Panc1 (cell line): ENCODE measurements around the gene RPS6KA3. TPM values are rescaled to one million over a fixed set of nuclear protein-coding genes. Genes with fewer than 3 reads are reported as not detected.

Experiments used
- ATAC-seq: fragments of 200-7000 bp; cut with Tn5 transposase; 2 replicates; pipeline ENCODE4 v1.9.1; 2020; ENCODE audit warnings: mild to moderate bottlenecking, moderate library complexity
- BruUV-seq: library from RNA; stranded (reverse); fragments of 400-500 nt; replicated peaks from 2 replicates; lab custom pipeline; 2021; lab: Mats Ljungman, UMichigan
- CTCF ChIA-PET: fragments of 300-600 bp; sonication (Branson Sonifier 250); formaldehyde crosslinking; loops from one replicate; lab custom pipeline; 2022; ENCODE audit warnings: antibody characterized with exemption; lab: Charles Lee
- POLR2A ChIA-PET: fragments of 300-600 bp; sonication (Branson Sonifier 250); formaldehyde crosslinking; loops from one replicate; lab custom pipeline; 2022; ENCODE audit warnings: antibody characterized with exemption; lab: Charles Lee
- DNase-seq: peaks from one replicate; pipeline ENCODE4 v3.0.0-alpha.2; 2010; ENCODE audit warnings: low read depth, low spot score
- H3K27ac ChIP-seq: 2 replicates; pipeline ENCODE4 v1.5.1; 2011; ENCODE audit warnings: mild to moderate bottlenecking, low read length, inconsistent platforms
- H3K27me3 ChIP-seq: fragments of 200-500 bp; sonication (Bioruptor generic); 2 replicates; pipeline ENCODE4 v1.6.0; 2014; ENCODE audit warnings: low read length, inconsistent platforms; ENCODE audit not compliant: control insufficient read depth, insufficient read depth
- H3K36me3 ChIP-seq: fragments of 200-500 bp; sonication (Bioruptor generic); 2 replicates; pipeline ENCODE4 v1.5.1; 2014; ENCODE audit warnings: inconsistent platforms, mild to moderate bottlenecking, low read length, moderate library complexity; ENCODE audit not compliant: control insufficient read depth, insufficient read depth
- H3K4me1 ChIP-seq: 2 replicates; pipeline ENCODE4 v1.5.1; 2011; ENCODE audit warnings: inconsistent platforms, mild to moderate bottlenecking, low read length, moderate library complexity; ENCODE audit not compliant: control insufficient read depth, insufficient read depth
- H3K4me3 ChIP-seq, 2 experiments: 2 replicates each; pipeline ENCODE4 v1.5.1; 2011 to 2012; ENCODE audit warnings: low read depth in 2 of 2, low read length in 2 of 2, mild to moderate bottlenecking in 2 of 2, inconsistent platforms in 1 of 2, moderate library complexity in 1 of 2
- H3K9me3 ChIP-seq: fragments of 200-500 bp; sonication (Bioruptor generic); 2 replicates; pipeline ENCODE4 v1.5.1; 2014; ENCODE audit warnings: low read depth, mild to moderate bottlenecking, inconsistent platforms, low read length, moderate library complexity; ENCODE audit not compliant: control insufficient read depth, insufficient read depth
- POLR2AphosphoS5 ChIP-seq: IDR thresholded peaks from 2 replicates; pipeline ENCODE4 v1.6.1; 2012; ENCODE audit warnings: mild to moderate bottlenecking, low read depth, low read length, moderate library complexity
- REST ChIP-seq, 2 experiments: IDR thresholded peaks; 2 replicates each; pipeline ENCODE4 v1.6.1; 2011 to 2012; ENCODE audit warnings: low read depth in 2 of 2, control low read depth in 1 of 2, low read length in 1 of 2, mild to moderate bottlenecking in 1 of 2, moderate library complexity in 1 of 2; ENCODE audit not compliant: insufficient read depth in 1 of 2
- SIN3A ChIP-seq: IDR thresholded peaks from 2 replicates; pipeline ENCODE4 v1.6.1; 2012; ENCODE audit warnings: low read depth, mild to moderate bottlenecking, low read length, moderate library complexity, borderline replicate concordance; ENCODE audit not compliant: insufficient read depth
- TCF7L2 ChIP-seq: IDR thresholded peaks from 2 replicates; pipeline ENCODE4 v1.6.1; 2011; ENCODE audit warnings: mild to moderate bottlenecking, low read depth, low read length, inconsistent platforms
- in situ Hi-C: cut with HindIII; loops from 2 replicates; pipeline ENCODE4 v1.10.0; 2016; ENCODE audit warnings: low sequenced_read_pairs, low pct_unique_long_range_greater_than_20kb
- intact Hi-C: fragments of 100-400 bp; cut with micrococcal nuclease; formaldehyde crosslinking; loops from one replicate; pipeline ENCODE4 v1.10.0; 2022; ENCODE audit not compliant: unreplicated experiment
- total RNA-seq: library from RNA; stranded (reverse); gene quantifications from one replicate; pipeline ENCODE4 v1.2.1, GENCODE V29; 2021; ENCODE audit not compliant: unreplicated experiment
- TF ChIP-seq, protein P1 (sequence below): fragments of 450-650 bp; IDR thresholded peaks from 2 replicates; pipeline ENCODE4 v1.5.1; 2017; ENCODE audit warnings: mild to moderate bottlenecking

RPS6KA3 gene
- total RNA-seq, 1 experiment from 2014 or later = 40.5 TPM

- no peaks in the 10 kb centered on the region for H3K4me1 ChIP-seq
- no peaks in the 10 kb centered on the region for H3K27me3 ChIP-seq
- CTCF ChIA-PET = no interaction called here
- no peak overlapping the region for H3K27ac ChIP-seq
- no peak for DNase-seq
- H3K36me3 ChIP-seq = no peaks in the 10 kb centered on the region
- BruUV-seq = no TSS peak
- no peaks in the 10 kb centered on the region for H3K9me3 ChIP-seq
- intact Hi-C loops = no loop called here
- H3K4me3 ChIP-seq = no peak overlapping the region
- POLR2A ChIA-PET = no interaction called here
- in situ Hi-C loops = no loop called here
- TF ChIP-seq POLR2AphosphoS5 (no peak), SIN3A (no peak), TCF7L2 (no peak), REST (IDR thresholded peaks at IDR 0.05; ENCODE audit: insufficient read depth in 1 of 2, low read depth in 2 of 2, low read length in 1 of 2) (no peak)
- TF ChIP-seq, protein P1, sequence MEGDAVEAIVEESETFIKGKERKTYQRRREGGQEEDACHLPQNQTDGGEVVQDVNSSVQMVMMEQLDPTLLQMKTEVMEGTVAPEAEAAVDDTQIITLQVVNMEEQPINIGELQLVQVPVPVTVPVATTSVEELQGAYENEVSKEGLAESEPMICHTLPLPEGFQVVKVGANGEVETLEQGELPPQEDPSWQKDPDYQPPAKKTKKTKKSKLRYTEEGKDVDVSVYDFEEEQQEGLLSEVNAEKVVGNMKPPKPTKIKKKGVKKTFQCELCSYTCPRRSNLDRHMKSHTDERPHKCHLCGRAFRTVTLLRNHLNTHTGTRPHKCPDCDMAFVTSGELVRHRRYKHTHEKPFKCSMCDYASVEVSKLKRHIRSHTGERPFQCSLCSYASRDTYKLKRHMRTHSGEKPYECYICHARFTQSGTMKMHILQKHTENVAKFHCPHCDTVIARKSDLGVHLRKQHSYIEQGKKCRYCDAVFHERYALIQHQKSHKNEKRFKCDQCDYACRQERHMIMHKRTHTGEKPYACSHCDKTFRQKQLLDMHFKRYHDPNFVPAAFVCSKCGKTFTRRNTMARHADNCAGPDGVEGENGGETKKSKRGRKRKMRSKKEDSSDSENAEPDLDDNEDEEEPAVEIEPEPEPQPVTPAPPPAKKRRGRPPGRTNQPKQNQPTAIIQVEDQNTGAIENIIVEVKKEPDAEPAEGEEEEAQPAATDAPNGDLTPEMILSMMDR = no peak
- ATAC-seq = no peak
Measured at GRCh38 chrX:20313899-20314298, 47.2 kb upstream of the RPS6KA3 start.

- Histone ChIP-seq H3K4me3 (no peak overlapping the region), H3K27ac (no peak overlapping the region), H3K27me3 (no peaks in the 10 kb centered on the region), H3K4me1 (no peaks in the 10 kb centered on the region), H3K9me3 (no peaks in the 10 kb centered on the region), H3K36me3 (no peaks in the 10 kb centered on the region)
- no peak for TF ChIP-seq SIN3A
- TF ChIP-seq REST (IDR thresholded peaks at IDR 0.05; ENCODE audit: insufficient read depth in 1 of 2, low read depth in 2 of 2, low read length in 1 of 2) = no peak
- ChIA-PET POLR2A (no interaction called here), CTCF (no interaction called here)
- no TSS peak for BruUV-seq
- DNase-seq (no peak), ATAC-seq (no peak)
- in situ Hi-C loops = no loop called here
- intact Hi-C loops = no loop called here
Measured at GRCh38 chrX:20312018-20312417, 45.3 kb upstream of the RPS6KA3 start.
